WTC11 (cell line): ENCODE results near the gene C1QTNF4. TPM values are rescaled to one million over a fixed set of nuclear protein-coding genes. Genes with fewer than 3 reads are reported as not detected.

Experiments used
- ATAC-seq: fragments of 200-7000 bp; cut with Tn5 transposase; 2 replicates; pipeline ENCODE4 v1.10.0; 2021; ENCODE audit warnings: mild to moderate bottlenecking, moderate library complexity
- CTCF ChIA-PET: fragments of 300-600 bp; sonication (Branson Sonifier 250); formaldehyde crosslinking; loops from one replicate; lab custom pipeline; 2021; ENCODE audit warnings: antibody characterized with exemption; lab: Charles Lee
- POLR2A ChIA-PET: fragments of 350-600 bp; sonication (Branson Sonifier 250); formaldehyde crosslinking; loops from one replicate; lab custom pipeline; 2021; ENCODE audit warnings: antibody characterized with exemption; lab: Charles Lee
- DNase-seq: peaks from one replicate; pipeline ENCODE4 v3.0.0; 2021; ENCODE audit warnings: low spot score
- H3K27ac Mint-ChIP-seq: 2 replicates; pipeline ENCODE4 v1.8.0; 2021; ENCODE audit warnings: mixed read lengths
- H3K27me3 Mint-ChIP-seq: 2 replicates; pipeline ENCODE4 v1.8.0; 2021; ENCODE audit warnings: low read depth, mild to moderate bottlenecking, moderate library complexity, mixed read lengths
- H3K36me3 Mint-ChIP-seq: 2 replicates; pipeline ENCODE4 v1.8.0; 2021; ENCODE audit warnings: mixed read lengths
- H3K4me1 Mint-ChIP-seq: 2 replicates; pipeline ENCODE4 v1.8.0; 2022; ENCODE audit warnings: mixed read lengths
- H3K4me3 Mint-ChIP-seq: 2 replicates; pipeline ENCODE4 v1.8.0; 2021; ENCODE audit warnings: mild to moderate bottlenecking, moderate library complexity, mixed read lengths
- H3K9me3 Mint-ChIP-seq: 2 replicates; pipeline ENCODE4 v1.8.0; 2021; ENCODE audit warnings: mixed read lengths
- CBFB ChIP-seq: sonication (generic); formaldehyde crosslinking; IDR thresholded peaks from 2 replicates; pipeline ENCODE4 v1.8.1; 2022; ENCODE audit warnings: mild to moderate bottlenecking, low read depth, missing genetic modification reagents
- ESRRA ChIP-seq: sonication (generic); formaldehyde crosslinking; IDR thresholded peaks from 2 replicates; pipeline ENCODE4 v1.8.1; 2022; ENCODE audit warnings: mild to moderate bottlenecking, missing genetic modification reagents, borderline replicate concordance
- FOXK1 ChIP-seq: sonication (generic); formaldehyde crosslinking; IDR thresholded peaks from 2 replicates; pipeline ENCODE4 v1.8.0; 2022; ENCODE audit warnings: mild to moderate bottlenecking, moderate library complexity, missing genetic modification reagents
- GABPB1 ChIP-seq: sonication (generic); formaldehyde crosslinking; IDR thresholded peaks from 2 replicates; pipeline ENCODE4 v1.8.1; 2023; ENCODE audit warnings: mild to moderate bottlenecking, missing genetic modification reagents
- JAZF1 ChIP-seq: fragments of 250-450 bp; sonication (Bioruptor Pico); IDR thresholded peaks from 2 replicates; pipeline ENCODE4 v1.9.0; 2021; ENCODE audit warnings: moderate library complexity, mild to moderate bottlenecking, inconsistent platforms
- JUN ChIP-seq: sonication (generic); formaldehyde crosslinking; IDR thresholded peaks from 2 replicates; pipeline ENCODE4 v1.8.0; 2023; ENCODE audit warnings: mild to moderate bottlenecking, missing genetic modification reagents
- NFE2L1 ChIP-seq: sonication (generic); formaldehyde crosslinking; IDR thresholded peaks from 2 replicates; pipeline ENCODE4 v1.8.1; 2023; ENCODE audit warnings: missing genetic modification reagents
- NFYB ChIP-seq: sonication (generic); formaldehyde crosslinking; conservative IDR thresholded peaks from 2 replicates; pipeline ENCODE4 v1.8.0; 2022; ENCODE audit warnings: low read depth, missing genetic modification reagents
- NR1H2 ChIP-seq: sonication (generic); formaldehyde crosslinking; IDR thresholded peaks from 2 replicates; pipeline ENCODE4 v1.9.0; 2021; ENCODE audit warnings: mild to moderate bottlenecking, moderate library complexity, missing genetic modification reagents
- SMAD4 ChIP-seq: sonication (generic); formaldehyde crosslinking; IDR thresholded peaks from 2 replicates; pipeline ENCODE4 v1.8.0; 2022; ENCODE audit warnings: mild to moderate bottlenecking, missing genetic modification reagents
- TP53 ChIP-seq: sonication (generic); formaldehyde crosslinking; IDR thresholded peaks from 2 replicates; pipeline ENCODE4 v1.8.1; 2023; ENCODE audit warnings: mild to moderate bottlenecking, missing genetic modification reagents
- ZBTB21 ChIP-seq: sonication (generic); formaldehyde crosslinking; IDR thresholded peaks from 2 replicates; pipeline ENCODE4 v1.8.1; 2023; ENCODE audit warnings: mild to moderate bottlenecking, missing genetic modification reagents, borderline replicate concordance
- ZNF121 ChIP-seq: sonication (generic); formaldehyde crosslinking; IDR thresholded peaks from 2 replicates; pipeline ENCODE4 v1.8.0; 2023; ENCODE audit warnings: missing genetic modification reagents
- ZNF416 ChIP-seq: fragments of 250-450 bp; sonication (Bioruptor Pico); IDR thresholded peaks from 2 replicates; pipeline ENCODE4 v1.9.0; 2021; ENCODE audit warnings: mild to moderate bottlenecking, inconsistent platforms
- total RNA-seq: library from RNA; stranded (reverse); gene quantifications from 3 replicates; pipeline ENCODE4 v1.2.3, GENCODE V29; 2021
- TF ChIP-seq, protein P1 (sequence below): sonication (generic); formaldehyde crosslinking; IDR thresholded peaks from 2 replicates; pipeline ENCODE4 v1.8.0; 2023; ENCODE audit warnings: missing genetic modification reagents
- TF ChIP-seq, protein P2 (sequence below): fragments of 250-450 bp; sonication (Bioruptor Pico); IDR thresholded peaks from 2 replicates; pipeline ENCODE4 v1.8.0; 2021; ENCODE audit warnings: mild to moderate bottlenecking
- TF ChIP-seq, protein P3 (sequence below): sonication (generic); formaldehyde crosslinking; IDR thresholded peaks from 2 replicates; pipeline ENCODE4 v1.8.1; 2023; ENCODE audit warnings: mild to moderate bottlenecking, moderate library complexity, missing genetic modification reagents
- TF ChIP-seq, protein P4 (sequence below): fragments of 250-450 bp; sonication (Bioruptor Pico); IDR thresholded peaks from 2 replicates; pipeline ENCODE4 v1.9.0; 2021; ENCODE audit warnings: moderate library complexity, mild to moderate bottlenecking, inconsistent platforms, borderline replicate concordance
- TF ChIP-seq, protein P5 (sequence below): sonication (generic); formaldehyde crosslinking; IDR thresholded peaks from 2 replicates; pipeline ENCODE4 v1.8.1; 2022; ENCODE audit warnings: mild to moderate bottlenecking, missing genetic modification reagents, moderate library complexity, borderline replicate concordance
- TF ChIP-seq, protein P6 (sequence below): sonication (generic); formaldehyde crosslinking; conservative IDR thresholded peaks from 2 replicates; pipeline ENCODE4 v1.8.1; 2022; ENCODE audit warnings: mild to moderate bottlenecking, missing genetic modification reagents

Gene C1QTNF4
- total RNA-seq, 1 experiment from 2014 or later: 9.5 TPM

DNA sequence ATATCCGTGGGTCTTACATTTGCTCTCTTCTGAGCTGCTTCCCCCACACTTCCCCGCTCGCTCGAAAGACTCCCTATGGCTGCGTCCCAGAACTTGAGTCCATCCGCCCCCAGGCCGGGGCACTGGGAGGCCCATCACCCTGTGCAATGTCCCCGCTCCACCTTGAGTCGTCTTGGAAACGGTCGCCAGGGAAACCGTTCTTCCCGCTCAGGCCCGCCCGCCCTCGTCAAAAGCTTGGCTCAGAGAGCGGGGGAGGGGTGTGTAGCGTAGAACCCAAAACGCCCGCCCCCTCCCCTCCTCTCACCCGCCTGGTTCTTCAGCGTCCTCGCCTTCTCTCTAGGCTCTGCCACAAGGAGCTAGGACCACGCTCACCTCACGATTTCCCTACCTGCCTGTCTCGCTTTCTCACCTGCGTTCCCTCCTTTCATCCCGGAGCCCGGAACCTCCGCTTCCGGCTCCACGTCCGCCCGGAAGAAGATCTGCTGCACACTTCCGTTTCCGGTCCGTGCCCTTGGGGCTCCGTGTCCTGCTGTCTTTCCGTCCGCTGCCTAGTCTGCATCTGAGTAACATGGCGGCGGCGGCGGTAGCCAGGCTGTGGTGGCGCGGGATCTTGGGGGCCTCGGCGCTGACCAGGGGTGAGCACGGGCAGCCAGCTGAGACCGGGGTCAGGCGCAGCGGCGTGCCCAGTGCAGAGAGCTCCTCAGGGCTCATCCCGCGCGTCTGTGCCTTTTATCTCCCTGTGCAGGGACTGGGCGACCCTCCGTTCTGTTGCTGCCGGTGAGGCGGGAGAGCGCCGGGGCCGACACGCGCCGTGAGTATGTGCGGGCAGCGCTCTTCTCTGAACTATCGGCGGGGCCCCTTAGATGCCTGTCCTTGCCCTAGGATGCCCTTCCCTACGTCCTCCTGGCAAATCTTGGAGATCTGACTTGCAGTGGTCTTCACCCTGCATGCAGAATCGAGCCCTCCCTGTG is 15.4 kb downstream of the C1QTNF4 start, which contains the start of the genes KBTBD4 and NDUFS3 (continued):
- TF ChIP-seq, protein P1, sequence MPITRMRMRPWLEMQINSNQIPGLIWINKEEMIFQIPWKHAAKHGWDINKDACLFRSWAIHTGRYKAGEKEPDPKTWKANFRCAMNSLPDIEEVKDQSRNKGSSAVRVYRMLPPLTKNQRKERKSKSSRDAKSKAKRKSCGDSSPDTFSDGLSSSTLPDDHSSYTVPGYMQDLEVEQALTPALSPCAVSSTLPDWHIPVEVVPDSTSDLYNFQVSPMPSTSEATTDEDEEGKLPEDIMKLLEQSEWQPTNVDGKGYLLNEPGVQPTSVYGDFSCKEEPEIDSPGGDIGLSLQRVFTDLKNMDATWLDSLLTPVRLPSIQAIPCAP (CRISPR knock-in tag): peak; percentile 93
- TF ChIP-seq ESRRA (CRISPR knock-in tag): peak; percentile 96
- peak; percentile 36; the same call in 1 of the 2 replicates for TF ChIP-seq NR1H2 (CRISPR knock-in tag)
- no peak for TF ChIP-seq SMAD4
- peak; percentile 97 for TF ChIP-seq GABPB1

DNA sequence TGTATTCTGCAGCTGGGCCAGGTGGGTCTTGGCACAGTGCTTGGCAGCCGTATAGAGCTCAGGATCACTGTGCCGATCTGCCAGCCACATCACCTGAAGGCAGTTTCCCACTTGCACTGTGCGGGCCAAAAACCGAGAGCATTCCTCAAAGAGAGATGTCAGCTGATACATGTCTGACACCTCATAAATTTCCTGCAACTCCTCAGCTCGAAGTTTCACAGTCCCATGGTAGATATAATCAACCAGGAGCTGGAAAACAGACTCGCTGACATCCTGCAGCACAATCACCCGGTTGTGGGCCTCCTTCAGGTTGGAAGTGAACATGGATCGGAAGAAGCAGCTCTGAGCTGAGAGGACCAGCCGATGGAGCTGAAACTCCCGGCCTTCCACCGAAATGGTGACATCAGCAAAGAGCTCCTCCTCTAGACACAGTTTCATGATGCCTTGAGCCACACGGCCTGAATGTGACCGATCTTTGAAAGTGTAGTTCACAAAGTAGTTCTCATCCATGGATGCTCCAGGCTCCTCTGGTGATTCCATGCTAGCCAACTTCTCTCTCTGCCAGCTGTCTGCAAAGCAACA is 16.7 kb downstream of the C1QTNF4 start:
- peak overlapping the region; percentile 93 for H3K4me3 Mint-ChIP-seq
- peaks cover 56% of the 10 kb centered on the region for H3K36me3 Mint-ChIP-seq
- ATAC-seq (no peak), DNase-seq (no peak)
- H3K27me3 Mint-ChIP-seq: no peaks in the 10 kb centered on the region; the same call in 1 of the 2 replicates
- H3K4me1 Mint-ChIP-seq: peaks cover 18% of the 10 kb centered on the region
- ChIA-PET CTCF (interaction anchor here (0.8 kb wide), 1 partner anchor 26 kb away, joined by 3 read pairs; no protein-coding TSS in a partner anchor), POLR2A (interaction anchor here (0.6 to 1.7 kb wide), 2 partner anchors 12 to 32 kb away, joined by 4 to 6 read pairs; partner anchors contain the start of gene PTPMT1)
- H3K27ac Mint-ChIP-seq: peak overlapping the region; percentile 70; the same call in 1 of the 2 replicates
- TF ChIP-seq ZBTB21 (CRISPR knock-in tag) (no peak), ZNF121 (CRISPR knock-in tag) (no peak), CBFB (CRISPR knock-in tag) (no peak), JUN (no peak), JAZF1 (CRISPR knock-in tag) (no peak), FOXK1 (CRISPR knock-in tag) (no peak), NFYB (no peak), ZNF416 (CRISPR knock-in tag) (no peak)
- TF ChIP-seq, protein P2, sequence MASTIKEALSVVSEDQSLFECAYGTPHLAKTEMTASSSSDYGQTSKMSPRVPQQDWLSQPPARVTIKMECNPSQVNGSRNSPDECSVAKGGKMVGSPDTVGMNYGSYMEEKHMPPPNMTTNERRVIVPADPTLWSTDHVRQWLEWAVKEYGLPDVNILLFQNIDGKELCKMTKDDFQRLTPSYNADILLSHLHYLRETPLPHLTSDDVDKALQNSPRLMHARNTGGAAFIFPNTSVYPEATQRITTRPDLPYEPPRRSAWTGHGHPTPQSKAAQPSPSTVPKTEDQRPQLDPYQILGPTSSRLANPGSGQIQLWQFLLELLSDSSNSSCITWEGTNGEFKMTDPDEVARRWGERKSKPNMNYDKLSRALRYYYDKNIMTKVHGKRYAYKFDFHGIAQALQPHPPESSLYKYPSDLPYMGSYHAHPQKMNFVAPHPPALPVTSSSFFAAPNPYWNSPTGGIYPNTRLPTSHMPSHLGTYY (CRISPR knock-in tag): no peak
- TF ChIP-seq, protein P3, sequence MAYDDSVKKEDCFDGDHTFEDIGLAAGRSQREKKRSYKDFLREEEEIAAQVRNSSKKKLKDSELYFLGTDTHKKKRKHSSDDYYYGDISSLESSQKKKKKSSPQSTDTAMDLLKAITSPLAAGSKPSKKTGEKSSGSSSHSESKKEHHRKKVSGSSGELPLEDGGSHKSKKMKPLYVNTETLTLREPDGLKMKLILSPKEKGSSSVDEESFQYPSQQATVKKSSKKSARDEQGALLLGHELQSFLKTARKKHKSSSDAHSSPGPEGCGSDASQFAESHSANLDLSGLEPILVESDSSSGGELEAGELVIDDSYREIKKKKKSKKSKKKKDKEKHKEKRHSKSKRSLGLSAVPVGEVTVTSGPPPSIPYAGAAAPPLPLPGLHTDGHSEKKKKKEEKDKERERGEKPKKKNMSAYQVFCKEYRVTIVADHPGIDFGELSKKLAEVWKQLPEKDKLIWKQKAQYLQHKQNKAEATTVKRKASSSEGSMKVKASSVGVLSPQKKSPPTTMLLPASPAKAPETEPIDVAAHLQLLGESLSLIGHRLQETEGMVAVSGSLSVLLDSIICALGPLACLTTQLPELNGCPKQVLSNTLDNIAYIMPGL: no peak
- TF ChIP-seq, protein P4, sequence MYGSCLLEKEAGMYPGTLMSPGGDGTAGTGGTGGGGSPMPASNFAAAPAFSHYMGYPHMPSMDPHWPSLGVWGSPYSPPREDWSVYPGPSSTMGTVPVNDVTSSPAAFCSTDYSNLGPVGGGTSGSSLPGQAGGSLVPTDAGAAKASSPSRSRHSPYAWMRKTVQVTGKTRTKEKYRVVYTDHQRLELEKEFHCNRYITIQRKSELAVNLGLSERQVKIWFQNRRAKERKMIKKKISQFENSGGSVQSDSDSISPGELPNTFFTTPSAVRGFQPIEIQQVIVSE: no peak
- TF ChIP-seq, protein P5, sequence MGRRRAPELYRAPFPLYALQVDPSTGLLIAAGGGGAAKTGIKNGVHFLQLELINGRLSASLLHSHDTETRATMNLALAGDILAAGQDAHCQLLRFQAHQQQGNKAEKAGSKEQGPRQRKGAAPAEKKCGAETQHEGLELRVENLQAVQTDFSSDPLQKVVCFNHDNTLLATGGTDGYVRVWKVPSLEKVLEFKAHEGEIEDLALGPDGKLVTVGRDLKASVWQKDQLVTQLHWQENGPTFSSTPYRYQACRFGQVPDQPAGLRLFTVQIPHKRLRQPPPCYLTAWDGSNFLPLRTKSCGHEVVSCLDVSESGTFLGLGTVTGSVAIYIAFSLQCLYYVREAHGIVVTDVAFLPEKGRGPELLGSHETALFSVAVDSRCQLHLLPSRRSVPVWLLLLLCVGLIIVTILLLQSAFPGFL (CRISPR knock-in tag): no peak
- no peaks in the 10 kb centered on the region for H3K9me3 Mint-ChIP-seq

DNA sequence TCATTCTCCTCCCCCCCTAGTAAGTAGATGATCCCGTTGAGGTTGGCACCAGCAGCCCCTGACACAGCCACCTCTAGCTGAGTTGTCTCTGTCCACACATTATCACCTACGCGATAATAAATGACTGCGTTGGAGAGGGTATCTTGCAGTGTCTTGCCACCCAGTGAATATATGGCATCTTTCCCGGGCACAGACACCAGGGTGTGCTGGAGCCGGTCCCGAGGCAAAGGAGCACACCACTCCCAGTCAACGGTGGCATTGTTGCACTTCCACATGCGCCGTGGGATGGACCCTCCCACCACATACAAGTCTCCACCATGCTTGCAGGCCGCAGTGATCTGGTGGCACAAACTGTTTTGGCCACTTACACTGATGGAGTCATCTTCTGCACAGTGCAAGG is 20.9 kb downstream of the C1QTNF4 start:
- CTCF ChIA-PET: no interaction called here
- ATAC-seq (no peak), DNase-seq (no peak)
- Mint-ChIP-seq H3K9me3 (no peaks in the 10 kb centered on the region), H3K27ac (no peak overlapping the region), H3K4me1 (peaks cover 12% of the 10 kb centered on the region), H3K36me3 (peaks cover 67% of the 10 kb centered on the region), H3K27me3 (no peaks in the 10 kb centered on the region), H3K4me3 (no peak overlapping the region)
- POLR2A ChIA-PET: no interaction called here
- TF ChIP-seq, protein P6, sequence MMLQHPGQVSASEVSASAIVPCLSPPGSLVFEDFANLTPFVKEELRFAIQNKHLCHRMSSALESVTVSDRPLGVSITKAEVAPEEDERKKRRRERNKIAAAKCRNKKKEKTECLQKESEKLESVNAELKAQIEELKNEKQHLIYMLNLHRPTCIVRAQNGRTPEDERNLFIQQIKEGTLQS (CRISPR knock-in tag): no peak
- TF ChIP-seq TP53 (CRISPR knock-in tag): no peak
- no peak for TF ChIP-seq NFE2L1 (CRISPR knock-in tag)
- TF ChIP-seq JUN: no peak
